Measurements from ENCODE around the gene PRTN3.

Gene PRTN3

DNA sequence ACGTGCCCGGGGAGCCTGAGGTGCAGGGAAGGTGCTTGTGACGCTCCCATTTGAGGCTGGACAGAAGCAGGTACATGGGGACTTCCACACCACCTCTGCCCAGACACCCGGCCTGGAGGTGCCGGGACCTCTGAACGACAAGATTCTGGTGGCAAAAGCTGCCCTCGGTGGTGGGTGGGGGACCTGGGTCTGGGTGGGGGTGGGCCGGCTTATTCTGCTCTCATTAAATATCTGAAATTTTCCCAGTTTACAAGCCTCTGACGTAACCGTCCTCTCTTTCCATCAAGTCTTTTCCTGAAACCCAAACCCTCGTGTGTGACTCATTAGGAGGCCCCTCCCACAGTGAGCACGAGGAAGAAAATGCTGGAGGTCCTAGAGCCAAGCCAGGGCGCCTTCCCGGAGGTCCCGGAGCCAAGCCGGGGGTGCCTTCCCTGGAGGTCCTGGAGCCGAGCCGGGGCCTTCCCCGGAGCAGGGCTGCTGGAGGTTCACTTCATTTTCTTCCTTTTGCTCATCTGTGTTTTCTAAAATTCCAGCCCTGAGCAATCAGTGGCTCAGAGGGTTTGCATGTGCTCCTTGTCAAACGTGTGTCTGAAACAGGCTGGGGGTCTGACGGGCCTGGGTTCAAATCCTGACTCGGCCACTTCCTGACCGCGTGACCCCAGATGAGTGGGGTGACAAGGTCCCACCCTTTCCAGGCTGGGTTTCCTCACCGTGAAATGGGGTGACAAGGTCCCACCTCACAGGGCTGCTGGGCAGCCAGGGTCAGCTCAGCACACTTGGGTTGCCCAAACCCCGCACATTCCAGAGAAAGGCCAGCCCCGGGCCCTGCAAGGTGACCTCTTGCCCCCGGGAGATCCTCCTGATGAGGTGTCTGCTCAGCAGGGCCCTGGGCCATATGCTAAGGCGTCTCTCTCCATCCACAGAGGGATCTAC is 28.7 kb downstream of the PRTN3 start:
- Histone ChIP-seq H3K4me1 (ENCODE audit: control extremely low read depth in 1 of 4, control insufficient read depth in 4 of 4, insufficient read depth in 4 of 4, low read length in 3 of 4) (peaks cover 0 to 12% (median 4%) of the 10 kb centered on the region in 4 experiments), H3K9me3 (ENCODE audit: control extremely low read depth in 1 of 5, control insufficient read depth in 4 of 5, insufficient read depth in 2 of 5, low read depth in 1 of 5, low read length in 4 of 5) (no peaks in the 10 kb centered on the region), H3K27ac (ENCODE audit: insufficient read depth in 1 of 2, low read depth in 1 of 2, low read length in 2 of 2, poor library complexity in 1 of 2, severe bottlenecking in 2 of 2) (no peak overlapping the region), H3K4me3 (ENCODE audit: control insufficient read depth in 1 of 7, extremely low read depth in 1 of 7, insufficient read depth in 4 of 7, low read depth in 2 of 7, low read length in 6 of 7) (no peak overlapping the region), H3K27me3 (replicated peaks in 2 of 5; ENCODE audit: control insufficient read depth in 4 of 5, insufficient read depth in 5 of 5, low read length in 4 of 5) (no peaks in the 10 kb centered on the region), H3K36me3 (ENCODE audit: control insufficient read depth in 4 of 4, insufficient read depth in 4 of 4, low read length in 3 of 4) (peaks cover 5 to 51% (median 35%) of the 10 kb centered on the region in 4 experiments)
- ChIA-PET CTCF (no interaction called here), POLR2A (no interaction called here)
- WGBS (ENCODE audit: insufficient coverage), result 92% methylated on average over 25 of the region's 29 CpGs
- DNase-seq, result no peak

DNA sequence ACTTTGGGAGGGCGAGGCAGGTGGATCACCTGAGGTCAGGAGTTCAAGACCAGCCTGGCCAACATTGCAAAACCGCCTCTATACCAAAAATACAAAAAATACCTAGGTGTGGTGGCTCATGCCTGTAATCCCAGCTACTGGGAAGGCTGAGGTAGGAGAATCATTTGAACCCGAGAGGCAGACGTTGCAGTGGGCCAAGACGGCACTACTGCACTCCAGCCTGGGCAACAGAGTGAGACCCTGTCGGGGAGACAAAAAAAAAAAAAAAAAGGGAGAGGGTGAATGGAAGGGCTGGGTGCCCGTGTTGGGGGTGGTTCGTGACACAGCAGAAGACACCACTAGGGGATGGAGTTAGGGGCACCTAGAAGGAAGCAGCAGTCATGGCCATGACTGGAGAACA is 29.5 kb downstream of the PRTN3 start:
- Histone ChIP-seq H3K27ac (ENCODE audit: insufficient read depth in 1 of 2, low read depth in 1 of 2, low read length in 2 of 2, poor library complexity in 1 of 2, severe bottlenecking in 2 of 2) (no peak overlapping the region), H3K4me1 (ENCODE audit: control extremely low read depth in 1 of 4, control insufficient read depth in 4 of 4, insufficient read depth in 4 of 4, low read length in 3 of 4) (peaks cover 0 to 12% (median 4%) of the 10 kb centered on the region in 4 experiments), H3K36me3 (ENCODE audit: control insufficient read depth in 4 of 4, insufficient read depth in 4 of 4, low read length in 3 of 4) (peaks cover 5 to 56% (median 37%) of the 10 kb centered on the region in 4 experiments), H3K9me3 (ENCODE audit: control extremely low read depth in 1 of 5, control insufficient read depth in 4 of 5, insufficient read depth in 2 of 5, low read depth in 1 of 5, low read length in 4 of 5) (no peaks in the 10 kb centered on the region), H3K4me3 (ENCODE audit: control insufficient read depth in 1 of 7, extremely low read depth in 1 of 7, insufficient read depth in 4 of 7, low read depth in 2 of 7, low read length in 6 of 7) (no peak overlapping the region), H3K27me3 (replicated peaks in 2 of 5; ENCODE audit: control insufficient read depth in 4 of 5, insufficient read depth in 5 of 5, low read length in 4 of 5) (no peaks in the 10 kb centered on the region)
- 100% methylated on average over 5 of the region's 8 CpGs for WGBS (ENCODE audit: insufficient coverage)
- ChIA-PET POLR2A (no interaction called here), CTCF (no interaction called here)
- no peak for DNase-seq

DNA sequence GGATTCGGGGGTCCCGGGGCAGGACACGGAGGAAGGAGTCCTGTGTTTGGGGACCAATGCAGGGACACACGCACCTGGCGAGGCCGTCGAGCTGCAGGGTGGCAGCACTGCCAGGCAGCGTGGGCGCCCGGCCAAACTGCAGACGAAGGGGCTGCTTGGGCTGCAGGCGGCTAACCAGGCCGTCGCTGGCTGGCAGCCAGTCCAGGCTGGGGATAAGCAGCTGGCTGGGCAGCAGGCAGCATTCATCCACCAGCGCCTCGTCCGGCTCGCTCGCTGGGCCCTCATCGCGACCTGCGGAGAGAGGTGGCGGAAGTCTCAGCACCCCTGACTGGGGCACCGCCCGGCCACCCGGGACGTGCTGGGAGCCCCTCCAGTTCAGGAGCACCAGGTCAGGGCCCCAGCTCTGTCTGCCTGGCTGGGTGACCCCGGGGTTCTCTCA is 30.2 kb downstream of the PRTN3 start:
- H3K4me1 ChIP-seq (ENCODE audit: control extremely low read depth in 1 of 4, control insufficient read depth in 4 of 4, insufficient read depth in 4 of 4, low read length in 3 of 4), result peaks cover 0 to 12% (median 4%) of the 10 kb centered on the region in 4 experiments
- ChIA-PET POLR2A (no interaction called here), CTCF (no interaction called here)
- H3K27me3 ChIP-seq (replicated peaks in 2 of 5; ENCODE audit: control insufficient read depth in 4 of 5, insufficient read depth in 5 of 5, low read length in 4 of 5), result no peaks in the 10 kb centered on the region
- H3K4me3 ChIP-seq (ENCODE audit: control insufficient read depth in 1 of 7, extremely low read depth in 1 of 7, insufficient read depth in 4 of 7, low read depth in 2 of 7, low read length in 6 of 7), result no peak overlapping the region
- 98% methylated on average over 28 of the region's 28 CpGs for WGBS (ENCODE audit: insufficient coverage)
- H3K27ac ChIP-seq (ENCODE audit: insufficient read depth in 1 of 2, low read depth in 1 of 2, low read length in 2 of 2, poor library complexity in 1 of 2, severe bottlenecking in 2 of 2), result no peak overlapping the region
- H3K9me3 ChIP-seq (ENCODE audit: control extremely low read depth in 1 of 5, control insufficient read depth in 4 of 5, insufficient read depth in 2 of 5, low read depth in 1 of 5, low read length in 4 of 5), result no peaks in the 10 kb centered on the region
- H3K36me3 ChIP-seq (ENCODE audit: control insufficient read depth in 4 of 4, insufficient read depth in 4 of 4, low read length in 3 of 4), result peaks cover 5 to 63% (median 43%) of the 10 kb centered on the region in 4 experiments
- no peak for DNase-seq

GRCh38 chr19:871446-872265 is 30.9 kb downstream of the PRTN3 start:
- Histone ChIP-seq H3K9me3 (ENCODE audit: control extremely low read depth in 1 of 5, control insufficient read depth in 4 of 5, insufficient read depth in 2 of 5, low read depth in 1 of 5, low read length in 4 of 5) (no peaks in the 10 kb centered on the region), H3K4me3 (ENCODE audit: control insufficient read depth in 1 of 7, extremely low read depth in 1 of 7, insufficient read depth in 4 of 7, low read depth in 2 of 7, low read length in 6 of 7) (no peak overlapping the region), H3K27ac (ENCODE audit: insufficient read depth in 1 of 2, low read depth in 1 of 2, low read length in 2 of 2, poor library complexity in 1 of 2, severe bottlenecking in 2 of 2) (no peak overlapping the region), H3K4me1 (ENCODE audit: control extremely low read depth in 1 of 4, control insufficient read depth in 4 of 4, insufficient read depth in 4 of 4, low read length in 3 of 4) (peaks cover 0 to 12% (median 4%) of the 10 kb centered on the region in 4 experiments), H3K36me3 (ENCODE audit: control insufficient read depth in 4 of 4, insufficient read depth in 4 of 4, low read length in 3 of 4) (peaks cover 5 to 69% (median 49%) of the 10 kb centered on the region in 4 experiments), H3K27me3 (replicated peaks in 2 of 5; ENCODE audit: control insufficient read depth in 4 of 5, insufficient read depth in 5 of 5, low read length in 4 of 5) (no peaks in the 10 kb centered on the region)
- CTCF ChIA-PET, result interaction anchor here (0.7 kb wide), 1 partner anchor 8 kb away, joined by 3 read pairs; no protein-coding TSS in a partner anchor
- no peak for DNase-seq
- POLR2A ChIA-PET, result interaction anchor here (0.6 kb wide), 2 partner anchors 33 to 35 kb away, joined by 3 to 4 read pairs; no protein-coding TSS in a partner anchor
- WGBS (ENCODE audit: insufficient coverage), result 97% methylated on average over 15 of the region's 33 CpGs

DNA sequence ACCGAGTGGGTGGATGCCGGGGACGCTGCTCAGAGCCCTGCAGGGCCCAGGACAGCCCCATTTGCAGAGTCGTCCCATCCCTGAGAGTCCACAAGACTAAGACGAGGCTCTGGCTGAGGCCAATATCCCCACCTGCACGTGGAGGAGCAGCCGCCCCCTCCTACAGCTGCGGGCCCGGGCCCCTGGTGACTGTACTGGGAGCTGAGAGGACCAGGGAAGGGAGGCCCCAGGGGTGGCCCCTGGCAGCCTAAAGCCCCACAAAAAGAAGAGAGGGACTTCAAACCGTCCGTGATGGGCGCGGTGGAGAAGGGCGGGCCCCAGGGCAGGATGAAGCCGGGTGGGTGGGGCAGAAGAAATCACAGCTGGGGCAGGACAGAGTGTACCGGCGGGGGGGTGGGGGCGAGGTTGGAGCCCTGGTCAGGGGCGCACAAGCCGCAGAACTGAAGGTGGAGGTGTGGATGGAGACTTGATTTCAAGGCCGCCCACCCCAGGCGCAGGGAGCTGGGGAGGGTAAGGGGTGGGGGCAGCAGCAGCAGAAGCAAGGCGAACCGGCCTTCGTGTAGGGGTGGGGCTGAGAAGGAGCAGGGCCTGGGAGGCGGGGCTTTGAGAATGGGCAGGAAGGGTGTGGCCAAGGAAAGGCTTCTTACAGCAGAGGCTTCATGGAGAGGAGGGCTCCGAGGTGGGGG is 31.6 kb downstream of the PRTN3 start:
- Histone ChIP-seq H3K27ac (ENCODE audit: insufficient read depth in 1 of 2, low read depth in 1 of 2, low read length in 2 of 2, poor library complexity in 1 of 2, severe bottlenecking in 2 of 2) (no peak overlapping the region), H3K27me3 (replicated peaks in 2 of 5; ENCODE audit: control insufficient read depth in 4 of 5, insufficient read depth in 5 of 5, low read length in 4 of 5) (no peaks in the 10 kb centered on the region), H3K4me1 (ENCODE audit: control extremely low read depth in 1 of 4, control insufficient read depth in 4 of 4, insufficient read depth in 4 of 4, low read length in 3 of 4) (peaks cover 0 to 12% (median 4%) of the 10 kb centered on the region in 4 experiments), H3K36me3 (ENCODE audit: control insufficient read depth in 4 of 4, insufficient read depth in 4 of 4, low read length in 3 of 4) (peaks cover 5 to 74% (median 53%) of the 10 kb centered on the region in 4 experiments), H3K4me3 (ENCODE audit: control insufficient read depth in 1 of 7, extremely low read depth in 1 of 7, insufficient read depth in 4 of 7, low read depth in 2 of 7, low read length in 6 of 7) (no peak overlapping the region), H3K9me3 (ENCODE audit: control extremely low read depth in 1 of 5, control insufficient read depth in 4 of 5, insufficient read depth in 2 of 5, low read depth in 1 of 5, low read length in 4 of 5) (no peaks in the 10 kb centered on the region)
- peak; percentile 78 to 85 (median 81) for DNase-seq
- POLR2A ChIA-PET, result interaction anchor here (0.6 kb wide), 1 partner anchor 34 kb away, joined by 3 read pairs; no protein-coding TSS in a partner anchor
- CTCF ChIA-PET, result interaction anchor here (0.7 kb wide), 1 partner anchor 9 kb away, joined by 3 read pairs; no protein-coding TSS in a partner anchor
- WGBS (ENCODE audit: insufficient coverage), result 73% methylated on average over 11 of the region's 27 CpGs

GRCh38 chr19:873084-873483 is 32.3 kb downstream of the PRTN3 start:
- 96% methylated on average over 4 of the region's 13 CpGs for WGBS (ENCODE audit: insufficient coverage)
- no peaks in the 10 kb centered on the region for H3K27me3 ChIP-seq (replicated peaks in 2 of 5; ENCODE audit: control insufficient read depth in 4 of 5, insufficient read depth in 5 of 5, low read length in 4 of 5)
- H3K9me3 ChIP-seq (ENCODE audit: control extremely low read depth in 1 of 5, control insufficient read depth in 4 of 5, insufficient read depth in 2 of 5, low read depth in 1 of 5, low read length in 4 of 5), result no peaks in the 10 kb centered on the region
- H3K36me3 ChIP-seq (ENCODE audit: control insufficient read depth in 4 of 4, insufficient read depth in 4 of 4, low read length in 3 of 4), result peaks cover 0 to 68% (median 48%) of the 10 kb centered on the region in 4 experiments
- H3K4me1 ChIP-seq (ENCODE audit: control extremely low read depth in 1 of 4, control insufficient read depth in 4 of 4, insufficient read depth in 4 of 4, low read length in 3 of 4), result peaks cover 0 to 12% (median 4%) of the 10 kb centered on the region in 4 experiments
- H3K4me3 ChIP-seq (ENCODE audit: control insufficient read depth in 1 of 7, extremely low read depth in 1 of 7, insufficient read depth in 4 of 7, low read depth in 2 of 7, low read length in 6 of 7), result no peak overlapping the region
- CTCF ChIA-PET, result no interaction called here
- H3K27ac ChIP-seq (ENCODE audit: insufficient read depth in 1 of 2, low read depth in 1 of 2, low read length in 2 of 2, poor library complexity in 1 of 2, severe bottlenecking in 2 of 2), result no peak overlapping the region
- POLR2A ChIA-PET, result no interaction called here
- peak; percentile 73 to 91 (median 86) for DNase-seq

Measured in common myeloid progenitor, CD34-positive (primary cell).